Adipocyte (in vitro differentiated cells): ENCODE measurements around the gene SEMA4D.

Experiments
- DNase-seq: peaks from one replicate; pipeline ENCODE4 v3.0.0-alpha.2; 2015; ENCODE audit warnings: low read depth
- H3K27me3 ChIP-seq: replicated peaks from 2 replicates; pipeline ENCODE4 v1.7.0; 2013; ENCODE audit warnings: mild to moderate bottlenecking, low read length, moderate library complexity; ENCODE audit not compliant: control insufficient read depth, insufficient read depth
- H3K36me3 ChIP-seq: 2 replicates; pipeline ENCODE4 v1.7.0; 2013; ENCODE audit warnings: low read length, mild to moderate bottlenecking, moderate library complexity; ENCODE audit not compliant: control insufficient read depth, insufficient read depth, severe bottlenecking
- H3K4me1 ChIP-seq: 2 replicates; pipeline ENCODE4 v1.7.0; 2013; ENCODE audit warnings: mild to moderate bottlenecking, low read length, moderate library complexity; ENCODE audit not compliant: control insufficient read depth, insufficient read depth
- H3K4me3 ChIP-seq: 2 replicates; pipeline ENCODE4 v1.7.0; 2013; ENCODE audit warnings: mild to moderate bottlenecking, low read length, moderate library complexity
- H3K9ac ChIP-seq: 2 replicates; pipeline ENCODE4 v1.7.0; 2013; ENCODE audit warnings: mild to moderate bottlenecking, low read length, moderate library complexity
- H3K9me3 ChIP-seq: 2 replicates; pipeline ENCODE4 v1.7.0; 2013; ENCODE audit warnings: mild to moderate bottlenecking, low read length, moderate library complexity; ENCODE audit not compliant: control insufficient read depth

SEMA4D gene

GRCh38 chr9:89461265-89461664 is 36.6 kb downstream of the SEMA4D start:
- Histone ChIP-seq H3K4me3 (no peak overlapping the region), H3K36me3 (no peaks in the 10 kb centered on the region), H3K27me3 (peaks cover 3% of the 10 kb centered on the region), H3K9ac (no peak overlapping the region), H3K4me1 (no peaks in the 10 kb centered on the region), H3K9me3 (no peaks in the 10 kb centered on the region)
- DNase-seq: peak; percentile 51

GRCh38 chr9:89460551-89460950 is 37.4 kb downstream of the SEMA4D start:
- Histone ChIP-seq H3K9ac (no peak overlapping the region), H3K4me3 (no peak overlapping the region), H3K4me1 (no peaks in the 10 kb centered on the region), H3K27me3 (peaks cover 3% of the 10 kb centered on the region), H3K9me3 (no peaks in the 10 kb centered on the region), H3K36me3 (no peaks in the 10 kb centered on the region)
- DNase-seq: no peak

GRCh38 chr9:89458768-89459496 is 39.0 kb downstream of the SEMA4D start:
- no peak for DNase-seq
- Histone ChIP-seq H3K9me3 (no peaks in the 10 kb centered on the region), H3K4me3 (no peak overlapping the region), H3K36me3 (no peaks in the 10 kb centered on the region), H3K9ac (no peak overlapping the region), H3K4me1 (no peaks in the 10 kb centered on the region), H3K27me3 (peaks cover 3% of the 10 kb centered on the region)

GRCh38 chr9:89457376-89457855 is 40.5 kb downstream of the SEMA4D start:
- no peak for DNase-seq
- H3K27me3 ChIP-seq: peaks cover 3% of the 10 kb centered on the region
- H3K4me1 ChIP-seq: no peaks in the 10 kb centered on the region
- H3K9me3 ChIP-seq: no peaks in the 10 kb centered on the region
- H3K4me3 ChIP-seq: no peak overlapping the region
- no peak overlapping the region for H3K9ac ChIP-seq
- no peaks in the 10 kb centered on the region for H3K36me3 ChIP-seq

- Histone ChIP-seq H3K27me3 (peaks cover 6% of the 10 kb centered on the region), H3K36me3 (no peaks in the 10 kb centered on the region), H3K4me3 (no peak overlapping the region), H3K9me3 (no peaks in the 10 kb centered on the region), H3K9ac (no peak overlapping the region), H3K4me1 (no peaks in the 10 kb centered on the region)
- no peak for DNase-seq
Measured at GRCh38 chr9:89455356-89455824, 42.5 kb downstream of the SEMA4D start.

- peaks cover 6% of the 10 kb centered on the region for H3K27me3 ChIP-seq
- no peaks in the 10 kb centered on the region for H3K4me1 ChIP-seq
- no peak for DNase-seq
- no peaks in the 10 kb centered on the region for H3K36me3 ChIP-seq
- H3K9me3 ChIP-seq: no peaks in the 10 kb centered on the region
- no peak overlapping the region for H3K9ac ChIP-seq
- H3K4me3 ChIP-seq: no peak overlapping the region
Measured at GRCh38 chr9:89454498-89455355, 43.2 kb downstream of the SEMA4D start.

- Histone ChIP-seq H3K27me3 (peaks cover 6% of the 10 kb centered on the region), H3K9me3 (no peaks in the 10 kb centered on the region), H3K9ac (no peak overlapping the region), H3K4me3 (no peak overlapping the region), H3K36me3 (no peaks in the 10 kb centered on the region), H3K4me1 (no peaks in the 10 kb centered on the region)
- DNase-seq: no peak
Measured at GRCh38 chr9:89453452-89453851, 44.5 kb downstream of the SEMA4D start.

GRCh38 chr9:89452561-89452960 is 45.4 kb downstream of the SEMA4D start:
- no peaks in the 10 kb centered on the region for H3K4me1 ChIP-seq
- H3K27me3 ChIP-seq: peaks cover 6% of the 10 kb centered on the region
- DNase-seq: no peak
- H3K9ac ChIP-seq: no peak overlapping the region
- H3K9me3 ChIP-seq: no peaks in the 10 kb centered on the region
- no peak overlapping the region for H3K4me3 ChIP-seq
- no peaks in the 10 kb centered on the region for H3K36me3 ChIP-seq

- no peak for DNase-seq
- H3K27me3 ChIP-seq: peaks cover 8% of the 10 kb centered on the region
- no peaks in the 10 kb centered on the region for H3K4me1 ChIP-seq
- H3K9me3 ChIP-seq: no peaks in the 10 kb centered on the region
- no peaks in the 10 kb centered on the region for H3K36me3 ChIP-seq
- no peak overlapping the region for H3K4me3 ChIP-seq
- H3K9ac ChIP-seq: no peak overlapping the region
Measured at GRCh38 chr9:89450213-89450612, 47.7 kb downstream of the SEMA4D start.

- Histone ChIP-seq H3K9ac (no peak overlapping the region), H3K9me3 (no peaks in the 10 kb centered on the region), H3K36me3 (no peaks in the 10 kb centered on the region), H3K4me1 (no peaks in the 10 kb centered on the region), H3K27me3 (peaks cover 10% of the 10 kb centered on the region), H3K4me3 (no peak overlapping the region)
- DNase-seq: no peak
Measured at GRCh38 chr9:89449261-89449671, 48.6 kb downstream of the SEMA4D start.

GRCh38 chr9:89448821-89449220 is 49.1 kb downstream of the SEMA4D start:
- H3K4me3 ChIP-seq: no peak overlapping the region
- no peaks in the 10 kb centered on the region for H3K36me3 ChIP-seq
- H3K4me1 ChIP-seq: no peaks in the 10 kb centered on the region
- no peaks in the 10 kb centered on the region for H3K9me3 ChIP-seq
- no peak for DNase-seq
- H3K9ac ChIP-seq: no peak overlapping the region
- peaks cover 10% of the 10 kb centered on the region for H3K27me3 ChIP-seq
